ENCODE measurements around the gene IGF1.

Gene IGF1

DNA sequence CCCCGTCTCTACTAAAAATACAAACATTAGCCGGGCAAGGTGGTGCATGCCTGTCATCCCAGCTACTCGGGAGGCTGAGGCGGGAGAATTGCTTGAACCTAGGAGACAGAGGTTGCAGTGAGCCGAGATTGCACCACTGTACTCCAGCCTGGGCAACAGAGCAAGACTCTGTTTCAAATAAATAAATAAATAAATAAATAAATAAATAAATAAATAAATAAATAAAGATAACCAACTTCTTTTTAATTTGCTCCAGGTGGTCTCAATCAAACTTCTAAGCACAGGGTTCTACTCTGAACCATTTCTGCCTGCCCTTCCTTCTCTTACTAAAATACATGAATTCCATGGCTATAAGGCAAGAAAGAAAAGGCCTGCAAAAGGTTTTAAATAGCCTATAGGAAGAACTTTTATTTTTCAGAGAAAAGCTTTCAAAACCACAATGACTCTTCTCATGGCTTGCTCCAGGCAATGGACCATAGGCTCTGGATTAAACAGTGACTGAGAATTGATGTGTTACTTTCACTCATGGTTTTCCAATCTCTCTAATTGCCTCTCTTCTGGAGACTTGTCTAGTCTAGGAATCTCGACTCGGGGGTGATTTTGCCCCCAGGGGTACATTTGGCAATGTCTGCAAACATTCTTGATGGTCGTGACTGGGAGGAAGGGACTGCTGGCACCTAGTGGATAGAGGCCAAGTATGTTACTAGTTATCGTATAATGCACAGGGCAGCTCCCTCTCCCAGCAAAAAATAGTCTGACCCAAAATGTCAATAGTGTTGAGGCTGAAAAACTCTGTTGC, 14.4 kb downstream of the IGF1 start:
- H4K20me1 ChIP-seq (ENCODE audit: insufficient read depth, low read length): no peaks in the 10 kb centered on the region
- H3K4me1 ChIP-seq (ENCODE audit: low read length): no peaks in the 10 kb centered on the region
- TF ChIP-seq, protein P1, sequence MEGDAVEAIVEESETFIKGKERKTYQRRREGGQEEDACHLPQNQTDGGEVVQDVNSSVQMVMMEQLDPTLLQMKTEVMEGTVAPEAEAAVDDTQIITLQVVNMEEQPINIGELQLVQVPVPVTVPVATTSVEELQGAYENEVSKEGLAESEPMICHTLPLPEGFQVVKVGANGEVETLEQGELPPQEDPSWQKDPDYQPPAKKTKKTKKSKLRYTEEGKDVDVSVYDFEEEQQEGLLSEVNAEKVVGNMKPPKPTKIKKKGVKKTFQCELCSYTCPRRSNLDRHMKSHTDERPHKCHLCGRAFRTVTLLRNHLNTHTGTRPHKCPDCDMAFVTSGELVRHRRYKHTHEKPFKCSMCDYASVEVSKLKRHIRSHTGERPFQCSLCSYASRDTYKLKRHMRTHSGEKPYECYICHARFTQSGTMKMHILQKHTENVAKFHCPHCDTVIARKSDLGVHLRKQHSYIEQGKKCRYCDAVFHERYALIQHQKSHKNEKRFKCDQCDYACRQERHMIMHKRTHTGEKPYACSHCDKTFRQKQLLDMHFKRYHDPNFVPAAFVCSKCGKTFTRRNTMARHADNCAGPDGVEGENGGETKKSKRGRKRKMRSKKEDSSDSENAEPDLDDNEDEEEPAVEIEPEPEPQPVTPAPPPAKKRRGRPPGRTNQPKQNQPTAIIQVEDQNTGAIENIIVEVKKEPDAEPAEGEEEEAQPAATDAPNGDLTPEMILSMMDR (IDR thresholded peaks at IDR 0.05; ENCODE audit: low read depth, low read length): no peak
- TF ChIP-seq EZH2phosphoT487 (IDR thresholded peaks at IDR 0.05; ENCODE audit: low read depth): no peak
- no peaks in the 10 kb centered on the region for H3K9me3 ChIP-seq (ENCODE audit: insufficient read depth, low read length)
- H3K27me3 ChIP-seq (ENCODE audit: low read depth, low read length): no peaks in the 10 kb centered on the region
- H3K9ac ChIP-seq (ENCODE audit: low read length): no peak overlapping the region
- H3K36me3 ChIP-seq (replicated peaks; ENCODE audit: low read depth, low read length): no peaks in the 10 kb centered on the region
- no peak overlapping the region for H3K4me3 ChIP-seq (ENCODE audit: low read length)
- no peak overlapping the region for H3K27ac ChIP-seq (ENCODE audit: low read length)
- no peak overlapping the region for H3K4me2 ChIP-seq (ENCODE audit: low read length)
- no peak overlapping the region for H2AFZ ChIP-seq (ENCODE audit: low read depth, low read length)
- no peaks in the 10 kb centered on the region for H3K79me2 ChIP-seq (ENCODE audit: low read length)

DNA sequence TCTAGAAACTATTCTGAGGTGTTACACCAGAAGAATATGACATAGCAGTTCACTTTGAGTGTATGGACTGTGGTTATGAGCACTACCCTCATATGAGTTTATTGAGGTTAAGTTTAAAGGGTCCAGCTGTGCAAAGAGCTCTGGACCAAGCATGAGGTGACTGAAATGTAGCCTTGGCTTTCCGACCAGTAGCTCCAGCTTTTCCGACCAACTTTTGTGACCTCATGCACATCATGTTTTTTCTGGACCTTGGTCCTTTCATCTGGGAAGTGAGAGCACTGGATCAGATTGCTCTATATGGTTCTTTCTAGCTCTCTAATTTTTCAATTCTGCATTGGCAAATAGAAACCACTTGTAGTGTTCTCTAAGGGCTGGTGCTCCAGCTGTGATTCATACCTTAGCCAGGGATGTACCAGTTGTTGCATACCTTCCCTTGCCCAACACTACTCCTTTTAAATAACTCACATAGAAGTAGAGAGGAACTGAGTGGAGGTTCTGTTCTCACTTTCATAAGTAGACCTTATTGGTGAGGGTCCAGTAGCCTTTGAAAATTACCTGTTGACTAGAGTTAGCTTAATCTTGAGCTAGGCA, 16.6 kb downstream of the IGF1 start:
- no peak overlapping the region for H3K4me2 ChIP-seq (ENCODE audit: low read length)
- no peaks in the 10 kb centered on the region for H4K20me1 ChIP-seq (ENCODE audit: insufficient read depth, low read length)
- no peak overlapping the region for H3K9ac ChIP-seq (ENCODE audit: low read length)
- H3K4me3 ChIP-seq (ENCODE audit: low read length): no peak overlapping the region
- no peaks in the 10 kb centered on the region for H3K36me3 ChIP-seq (replicated peaks; ENCODE audit: low read depth, low read length)
- no peaks in the 10 kb centered on the region for H3K9me3 ChIP-seq (ENCODE audit: insufficient read depth, low read length)
- H2AFZ ChIP-seq (ENCODE audit: low read depth, low read length): no peak overlapping the region
- no peak for TF ChIP-seq EZH2phosphoT487 (IDR thresholded peaks at IDR 0.05; ENCODE audit: low read depth)
- TF ChIP-seq, protein P1 (IDR thresholded peaks at IDR 0.05; ENCODE audit: low read depth, low read length): no peak
- no peaks in the 10 kb centered on the region for H3K27me3 ChIP-seq (ENCODE audit: low read depth, low read length)
- no peaks in the 10 kb centered on the region for H3K4me1 ChIP-seq (ENCODE audit: low read length)
- no peaks in the 10 kb centered on the region for H3K79me2 ChIP-seq (ENCODE audit: low read length)
- no peak overlapping the region for H3K27ac ChIP-seq (ENCODE audit: low read length)

DNA sequence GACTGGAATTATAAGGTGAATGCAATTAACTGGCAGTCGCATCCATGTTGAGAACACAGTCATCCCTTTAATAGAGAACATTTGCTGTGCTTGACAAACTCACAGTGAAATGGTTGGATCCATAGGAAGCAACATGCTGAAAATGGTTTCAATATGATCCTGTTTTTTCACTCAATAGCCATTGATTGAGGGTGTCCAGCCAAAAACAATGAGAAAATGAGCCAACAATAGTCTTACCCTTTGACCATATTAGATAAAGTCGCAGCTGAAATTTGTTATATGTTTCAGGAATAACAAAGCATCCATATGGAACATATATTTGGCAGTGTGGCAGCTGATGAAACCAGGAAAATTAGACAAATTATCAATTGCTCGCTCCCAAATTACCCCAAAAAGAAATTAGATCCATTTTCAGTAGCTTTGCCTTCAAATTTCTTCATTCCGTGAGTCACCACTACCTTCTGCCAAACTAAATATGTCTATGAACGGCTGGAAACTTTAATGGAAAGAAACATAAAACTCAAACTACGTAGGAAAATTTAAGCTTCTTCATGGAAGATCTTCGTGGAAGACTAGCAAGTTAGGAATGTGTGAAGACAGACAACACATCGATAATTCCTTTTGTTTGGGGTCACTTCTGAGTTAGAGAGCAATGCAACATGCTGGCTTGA, 17.4 kb downstream of the IGF1 start:
- H3K4me1 ChIP-seq (ENCODE audit: low read length): no peaks in the 10 kb centered on the region
- H3K27me3 ChIP-seq (ENCODE audit: low read depth, low read length): no peaks in the 10 kb centered on the region
- no peak overlapping the region for H3K27ac ChIP-seq (ENCODE audit: low read length)
- H4K20me1 ChIP-seq (ENCODE audit: insufficient read depth, low read length): no peaks in the 10 kb centered on the region
- H3K4me2 ChIP-seq (ENCODE audit: low read length): no peak overlapping the region
- TF ChIP-seq, protein P1 (IDR thresholded peaks at IDR 0.05; ENCODE audit: low read depth, low read length): no peak
- TF ChIP-seq EZH2phosphoT487 (IDR thresholded peaks at IDR 0.05; ENCODE audit: low read depth): no peak
- no peak overlapping the region for H3K4me3 ChIP-seq (ENCODE audit: low read length)
- H2AFZ ChIP-seq (ENCODE audit: low read depth, low read length): no peak overlapping the region
- H3K9ac ChIP-seq (ENCODE audit: low read length): no peak overlapping the region
- no peaks in the 10 kb centered on the region for H3K9me3 ChIP-seq (ENCODE audit: insufficient read depth, low read length)
- H3K36me3 ChIP-seq (replicated peaks; ENCODE audit: low read depth, low read length): no peaks in the 10 kb centered on the region
- no peaks in the 10 kb centered on the region for H3K79me2 ChIP-seq (ENCODE audit: low read length)

DNA sequence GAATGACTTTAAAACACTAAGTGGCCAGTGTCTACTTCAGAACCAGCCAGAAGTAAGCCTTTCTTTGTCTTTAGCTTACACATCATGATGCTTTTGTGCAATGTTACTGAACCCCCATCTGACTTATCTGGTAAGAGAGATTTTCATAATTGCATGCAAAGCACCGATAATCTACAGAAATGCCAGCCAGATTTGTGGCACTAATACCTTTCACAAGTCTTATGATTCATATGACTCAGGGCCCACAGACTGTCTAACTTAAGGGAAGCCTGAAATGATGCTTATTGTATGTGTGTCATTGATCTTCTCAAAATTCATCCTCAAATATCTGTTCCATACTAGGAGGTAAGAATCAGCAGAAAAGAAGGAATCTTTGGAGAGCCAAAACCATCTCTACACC, 18.0 kb downstream of the IGF1 start:
- Histone ChIP-seq H3K79me2 (ENCODE audit: low read length) (no peaks in the 10 kb centered on the region), H3K9ac (ENCODE audit: low read length) (no peak overlapping the region), H4K20me1 (ENCODE audit: insufficient read depth, low read length) (no peaks in the 10 kb centered on the region), H3K4me3 (ENCODE audit: low read length) (no peak overlapping the region), H3K4me2 (ENCODE audit: low read length) (no peak overlapping the region), H2AFZ (ENCODE audit: low read depth, low read length) (no peak overlapping the region), H3K36me3 (replicated peaks; ENCODE audit: low read depth, low read length) (no peaks in the 10 kb centered on the region), H3K27me3 (ENCODE audit: low read depth, low read length) (no peaks in the 10 kb centered on the region), H3K27ac (ENCODE audit: low read length) (no peak overlapping the region), H3K4me1 (ENCODE audit: low read length) (no peaks in the 10 kb centered on the region), H3K9me3 (ENCODE audit: insufficient read depth, low read length) (no peaks in the 10 kb centered on the region)
- TF ChIP-seq, protein P1 (IDR thresholded peaks at IDR 0.05; ENCODE audit: low read depth, low read length): no peak
- TF ChIP-seq EZH2phosphoT487 (IDR thresholded peaks at IDR 0.05; ENCODE audit: low read depth): no peak

Data from OCI-LY3 (cell line).